ENCODE measurements around the gene TAMALIN.

Gene TAMALIN

GRCh38 chr12:52055731-52056711, 49.3 kb downstream of the TAMALIN start:
- DNase-seq (ENCODE audit: low read depth): no peak

DNA sequence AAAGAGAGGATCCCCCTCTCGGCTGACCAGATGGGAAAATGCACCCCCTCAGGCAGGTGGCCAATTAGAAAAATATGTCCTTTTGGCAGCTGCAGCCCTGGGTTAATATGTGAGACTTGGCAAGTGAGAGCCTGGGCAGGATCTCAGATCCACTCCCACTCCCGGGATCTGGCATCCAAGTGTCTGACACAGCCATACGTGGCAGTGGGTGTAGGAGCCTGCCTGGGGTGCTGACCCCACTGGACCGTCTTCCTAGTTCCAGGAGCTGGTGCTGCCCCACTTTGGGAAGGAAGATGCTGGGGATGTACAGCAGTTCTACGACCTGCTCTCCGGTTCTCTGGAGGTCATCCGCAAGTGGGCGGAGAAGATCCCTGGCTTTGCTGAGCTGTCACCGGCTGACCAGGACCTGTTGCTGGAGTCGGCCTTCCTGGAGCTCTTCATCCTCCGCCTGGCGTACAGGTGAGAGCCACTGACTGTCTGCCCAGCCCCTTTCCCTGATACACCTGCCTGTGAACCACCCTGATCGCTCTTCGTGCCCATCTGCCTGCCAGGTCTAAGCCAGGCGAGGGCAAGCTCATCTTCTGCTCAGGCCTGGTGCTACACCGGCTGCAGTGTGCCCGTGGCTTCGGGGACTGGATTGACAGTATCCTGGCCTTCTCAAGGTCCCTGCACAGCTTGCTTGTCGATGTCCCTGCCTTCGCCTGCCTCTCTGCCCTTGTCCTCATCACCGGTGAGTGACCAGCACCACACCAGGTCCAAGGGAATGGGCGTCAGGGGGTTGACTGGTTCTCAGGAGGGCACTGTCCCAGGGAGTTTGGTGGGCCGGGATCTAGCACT, 50.3 kb downstream of the TAMALIN start:
- DNase-seq (ENCODE audit: low read depth): no peak

DNA sequence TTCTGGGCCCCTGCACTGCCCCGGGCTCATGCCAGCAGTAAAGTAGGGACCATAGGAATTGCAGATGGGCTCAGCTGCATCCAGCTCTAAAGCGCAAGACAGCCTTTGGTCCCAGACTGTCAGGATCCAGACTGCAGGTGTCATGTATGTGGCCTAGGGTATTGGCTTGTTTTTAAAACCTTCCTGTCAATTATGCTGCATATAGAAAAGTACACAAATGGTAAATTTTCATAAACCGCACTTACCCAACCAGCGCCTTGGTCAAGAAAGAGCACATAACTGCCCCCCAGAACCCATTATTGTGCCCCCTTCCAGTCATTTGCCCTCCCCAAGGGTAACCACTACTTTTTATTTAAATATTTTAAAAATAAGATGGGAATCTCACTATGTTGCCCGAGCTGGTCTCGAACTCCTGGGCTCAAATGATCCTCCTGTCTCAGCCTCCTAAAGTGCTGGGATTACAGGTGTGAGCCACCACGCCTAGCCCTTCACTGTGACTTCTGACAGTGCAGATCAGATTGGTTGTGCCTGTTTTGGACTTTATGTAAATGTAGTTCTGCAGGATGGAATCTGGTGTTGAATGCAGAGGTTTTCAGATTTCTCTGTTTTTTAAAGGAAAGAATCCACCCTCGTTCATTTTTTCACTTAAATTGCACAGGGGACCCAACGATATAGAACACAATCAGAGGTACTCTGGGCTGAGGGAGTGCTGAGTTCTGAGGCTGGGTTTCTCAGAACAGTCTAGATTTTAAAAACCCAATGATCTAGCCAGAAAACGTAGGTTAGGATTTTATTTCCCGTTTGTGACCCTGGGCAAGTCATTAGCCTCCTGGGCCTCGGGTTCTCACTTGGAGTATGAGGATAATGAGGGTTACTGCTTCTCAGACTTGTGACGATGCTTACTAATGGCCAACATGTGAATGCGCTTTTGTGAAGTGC, 51.2 kb downstream of the TAMALIN start:
- DNase-seq (ENCODE audit: low read depth): no peak

- DNase-seq (ENCODE audit: low read depth): no peak
These were observed 52.0 kb downstream of the TAMALIN start for GRCh38 chr12:52058631-52059361.

- DNase-seq (ENCODE audit: low read depth): no peak
These were observed 53.1 kb downstream of the TAMALIN start for GRCh38 chr12:52059582-52060497.

DNA sequence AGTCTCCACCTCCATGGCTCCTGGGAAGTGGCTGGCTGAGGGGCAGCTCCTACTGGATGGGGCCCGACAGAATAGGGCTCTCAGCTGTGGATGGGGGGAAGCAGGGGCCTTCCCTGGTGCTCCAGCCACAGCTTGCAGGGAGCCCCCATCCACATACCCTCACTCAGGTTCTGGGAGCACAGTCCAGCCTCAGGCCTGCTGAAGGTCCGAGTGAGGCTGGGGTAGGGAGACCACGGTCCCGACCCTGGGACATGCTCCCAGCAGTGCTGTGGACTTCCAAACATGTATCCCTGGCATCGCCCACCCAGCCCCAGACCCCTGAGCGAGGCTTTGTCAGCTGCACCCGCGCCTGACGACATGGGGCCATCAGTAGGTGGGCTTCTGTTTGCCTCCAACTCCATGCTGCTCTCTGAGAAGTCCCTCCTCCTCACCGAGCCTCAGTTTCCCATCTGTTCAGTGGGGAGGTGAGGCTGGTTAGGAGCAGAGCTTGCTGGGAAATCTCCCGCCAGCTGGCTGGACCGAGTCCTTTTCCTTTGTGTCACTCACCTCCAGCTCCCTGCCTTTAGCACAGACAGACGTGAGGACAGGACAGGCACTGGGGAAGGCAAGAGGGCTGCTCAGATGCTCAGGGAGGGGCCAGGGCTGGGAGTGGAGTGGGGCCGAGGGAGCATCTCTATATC, 53.9 kb downstream of the TAMALIN start:
- no peak for DNase-seq (ENCODE audit: low read depth)

- DNase-seq (ENCODE audit: low read depth): no peak
These were observed 54.9 kb downstream of the TAMALIN start for GRCh38 chr12:52061470-52062166.

- DNase-seq (ENCODE audit: low read depth): no peak
These were observed 55.7 kb downstream of the TAMALIN start for GRCh38 chr12:52062167-52063081.

DNA sequence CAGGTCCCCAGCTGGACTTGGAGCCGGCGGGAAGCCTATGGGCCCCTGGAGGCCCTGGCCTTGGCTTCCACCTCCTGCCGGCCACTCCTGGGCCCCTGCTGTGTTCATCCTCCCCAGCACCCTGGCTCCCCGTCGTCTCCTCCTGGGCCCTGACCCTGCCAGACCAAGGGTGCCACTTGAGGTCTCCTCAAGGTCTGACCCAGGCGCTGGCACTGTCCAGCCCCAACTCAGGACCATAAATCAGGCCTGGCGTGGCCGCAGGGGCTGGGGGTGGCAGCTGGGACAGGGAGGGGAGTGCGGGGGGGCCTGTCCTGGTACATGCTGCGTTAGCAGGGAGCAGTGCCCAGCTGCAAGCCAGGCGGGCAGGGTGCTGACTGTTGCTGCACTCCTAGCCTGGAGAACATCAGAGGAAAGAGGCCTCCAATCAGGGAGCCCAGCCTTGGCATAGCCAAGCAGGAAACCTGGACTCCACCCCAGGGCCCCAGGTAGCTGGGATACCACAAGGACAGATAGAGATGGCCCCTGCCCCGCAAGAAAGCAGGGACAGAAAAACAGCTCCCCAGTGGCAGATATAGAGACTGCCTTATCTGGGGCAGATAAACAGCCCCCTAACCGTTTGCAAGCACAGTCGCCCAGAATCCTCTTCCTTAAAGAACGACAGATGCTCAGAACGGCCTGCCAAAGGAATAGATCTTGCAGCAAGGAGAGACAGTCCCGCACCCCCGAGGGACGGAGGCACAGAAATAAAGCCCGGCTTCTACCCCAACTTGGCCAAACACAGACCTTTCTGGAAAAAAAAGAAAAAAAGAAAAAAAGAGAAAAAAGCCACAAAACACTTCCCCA, 56.6 kb downstream of the TAMALIN start:
- DNase-seq (ENCODE audit: low read depth): no peak

GRCh38 chr12:52063981-52064649, 57.4 kb downstream of the TAMALIN start:
- DNase-seq (ENCODE audit: low read depth): peak; percentile 47
